Measurements from ENCODE around the gene FKBP15. TPM values are rescaled to one million over a fixed set of nuclear protein-coding genes. Genes with fewer than 3 reads are reported as not detected.
"Not testable (repeated sequence)": the region's sequence is repeated elsewhere in the genome, so short reads cannot be mapped to it uniquely, and the experiment has no call there.

Gene FKBP15
- total and polyA plus RNA-seq, 8 donors = 5.5 to 36.6 (median 13.7) TPM

DNA sequence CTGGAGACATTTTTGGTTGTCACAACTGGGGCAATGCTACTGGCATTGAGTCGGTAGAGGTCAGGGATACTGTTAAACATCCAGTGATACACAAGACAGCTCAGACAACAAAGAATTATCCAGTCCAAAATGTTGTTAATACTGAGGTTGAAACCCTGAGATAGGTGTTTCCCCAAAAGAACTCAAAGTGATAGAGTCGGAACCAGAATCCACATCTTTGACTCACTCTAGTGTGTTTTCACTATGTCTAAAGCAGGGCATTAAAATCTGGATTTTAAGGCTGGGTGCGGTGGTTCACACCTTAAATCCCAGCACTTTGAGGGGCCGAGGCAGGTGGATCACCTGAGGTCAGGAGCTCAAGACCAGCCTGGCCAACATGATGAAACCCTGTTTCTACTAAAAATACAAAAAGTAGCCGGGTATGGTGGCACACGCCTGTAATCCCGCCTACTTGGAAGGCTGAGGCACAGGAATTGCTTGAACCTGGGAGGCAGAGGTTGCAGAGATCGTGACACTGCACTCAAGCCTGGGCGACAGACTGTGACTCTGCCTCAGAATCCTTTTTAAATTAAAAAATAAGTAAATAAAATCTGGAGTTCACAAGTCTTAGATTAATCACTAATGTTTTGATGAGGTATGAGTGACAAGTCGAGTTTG is 17.3 kb upstream of the FKBP15 start:
- no peak overlapping the region for H3K27ac ChIP-seq
- 92 to 94% (median 93%) methylated on average over 10 of the region's 10 CpGs for WGBS, 5 donors
- H3K4me1 ChIP-seq = peaks cover 5 to 23% (median 13%) of the 10 kb centered on the region in 4 donors
- DNase-seq = no peak
- no peaks in the 10 kb centered on the region for H3K27me3 ChIP-seq
- no peaks in the 10 kb centered on the region for H3K36me3 ChIP-seq
- intact Hi-C loops (cut with DNase I; ENCODE audit: low total_unique reads) = no loop called here
- H3K4me3 ChIP-seq = no peak overlapping the region
- TF ChIP-seq, protein P1, sequence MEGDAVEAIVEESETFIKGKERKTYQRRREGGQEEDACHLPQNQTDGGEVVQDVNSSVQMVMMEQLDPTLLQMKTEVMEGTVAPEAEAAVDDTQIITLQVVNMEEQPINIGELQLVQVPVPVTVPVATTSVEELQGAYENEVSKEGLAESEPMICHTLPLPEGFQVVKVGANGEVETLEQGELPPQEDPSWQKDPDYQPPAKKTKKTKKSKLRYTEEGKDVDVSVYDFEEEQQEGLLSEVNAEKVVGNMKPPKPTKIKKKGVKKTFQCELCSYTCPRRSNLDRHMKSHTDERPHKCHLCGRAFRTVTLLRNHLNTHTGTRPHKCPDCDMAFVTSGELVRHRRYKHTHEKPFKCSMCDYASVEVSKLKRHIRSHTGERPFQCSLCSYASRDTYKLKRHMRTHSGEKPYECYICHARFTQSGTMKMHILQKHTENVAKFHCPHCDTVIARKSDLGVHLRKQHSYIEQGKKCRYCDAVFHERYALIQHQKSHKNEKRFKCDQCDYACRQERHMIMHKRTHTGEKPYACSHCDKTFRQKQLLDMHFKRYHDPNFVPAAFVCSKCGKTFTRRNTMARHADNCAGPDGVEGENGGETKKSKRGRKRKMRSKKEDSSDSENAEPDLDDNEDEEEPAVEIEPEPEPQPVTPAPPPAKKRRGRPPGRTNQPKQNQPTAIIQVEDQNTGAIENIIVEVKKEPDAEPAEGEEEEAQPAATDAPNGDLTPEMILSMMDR (IDR thresholded peaks at IDR 0.05) = no peak
- TF ChIP-seq POLR2AphosphoS5 (IDR thresholded peaks at IDR 0.05) (no peak), EP300 (IDR thresholded peaks at IDR 0.05) (no peak), POLR2A (IDR thresholded peaks at IDR 0.05) (no peak)
- H3K9me3 ChIP-seq = no peaks in the 10 kb centered on the region

DNA sequence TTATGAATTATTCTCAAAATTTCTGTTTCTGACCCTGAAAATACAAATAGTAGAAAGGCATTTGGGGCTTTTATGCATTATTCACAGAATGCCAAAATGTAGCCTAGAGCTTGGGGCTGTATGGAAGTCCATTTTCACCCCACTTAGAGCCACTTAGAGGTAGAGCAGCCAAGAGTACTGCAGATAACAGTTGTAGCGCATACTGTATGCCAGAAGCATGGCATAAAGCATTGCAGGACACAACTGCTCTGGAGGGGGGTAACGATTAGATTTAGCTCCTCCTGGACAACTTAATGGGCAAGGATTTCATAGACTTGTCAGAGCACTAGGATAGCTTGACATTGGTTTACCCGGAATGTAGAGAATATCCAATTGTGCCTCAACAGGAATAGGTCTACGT is 15.9 kb upstream of the FKBP15 start:
- intact Hi-C loops (cut with DNase I; ENCODE audit: low total_unique reads) = no loop called here
- H3K9me3 ChIP-seq = no peaks in the 10 kb centered on the region
- H3K27me3 ChIP-seq = no peaks in the 10 kb centered on the region
- no peak overlapping the region for H3K27ac ChIP-seq
- no peak for DNase-seq
- TF ChIP-seq, protein P1 (IDR thresholded peaks at IDR 0.05) = no peak
- no peak for TF ChIP-seq POLR2A (IDR thresholded peaks at IDR 0.05)
- no peak for TF ChIP-seq EP300 (IDR thresholded peaks at IDR 0.05)
- no peak for TF ChIP-seq POLR2AphosphoS5 (IDR thresholded peaks at IDR 0.05)
- H3K4me3 ChIP-seq = no peak overlapping the region
- H3K4me1 ChIP-seq = peaks cover 12 to 29% (median 23%) of the 10 kb centered on the region in 4 donors
- H3K36me3 ChIP-seq = no peaks in the 10 kb centered on the region
- WGBS, 5 donors = 89 to 92% (median 91%) methylated on average over 4 of the region's 4 CpGs

DNA sequence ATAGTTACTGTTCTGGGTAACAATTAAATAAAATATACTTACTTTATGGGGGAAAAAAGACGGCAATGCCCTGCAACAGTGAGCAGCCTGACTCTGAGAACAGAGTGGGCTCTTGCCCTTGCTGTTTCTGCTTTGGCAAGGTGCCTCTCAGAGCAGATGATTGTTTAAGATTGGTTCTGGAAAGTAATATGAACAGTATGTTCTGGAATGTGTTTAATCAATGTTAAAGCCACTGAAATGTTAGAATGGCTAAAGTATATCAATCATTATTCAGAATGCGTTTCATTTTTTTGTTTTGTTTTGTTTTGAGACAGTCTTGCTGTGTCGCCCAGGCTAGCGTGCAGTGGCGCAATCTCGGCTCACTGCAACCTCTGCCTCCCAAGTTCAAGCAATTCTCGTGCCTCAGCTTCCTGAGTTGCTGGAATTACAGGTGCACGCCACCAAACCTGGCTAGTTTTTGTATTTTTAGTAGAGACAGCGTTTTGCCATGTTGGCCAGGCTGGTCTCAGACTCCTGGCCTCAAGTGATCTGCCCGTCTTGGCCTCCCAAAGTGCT is 14.7 kb upstream of the FKBP15 start:
- H3K4me3 ChIP-seq; DNase-seq; intact Hi-C loops (cut with DNase I; ENCODE audit: low total_unique reads); H3K9me3 ChIP-seq; H3K36me3 ChIP-seq; H3K27me3 ChIP-seq; H3K27ac ChIP-seq: not testable (repeated sequence)
- WGBS, 5 donors = 73 to 81% (median 79%) methylated on average over 10 of the region's 10 CpGs
- H3K4me1 ChIP-seq = peaks cover 12 to 29% (median 23%) of the 10 kb centered on the region in 4 donors

DNA sequence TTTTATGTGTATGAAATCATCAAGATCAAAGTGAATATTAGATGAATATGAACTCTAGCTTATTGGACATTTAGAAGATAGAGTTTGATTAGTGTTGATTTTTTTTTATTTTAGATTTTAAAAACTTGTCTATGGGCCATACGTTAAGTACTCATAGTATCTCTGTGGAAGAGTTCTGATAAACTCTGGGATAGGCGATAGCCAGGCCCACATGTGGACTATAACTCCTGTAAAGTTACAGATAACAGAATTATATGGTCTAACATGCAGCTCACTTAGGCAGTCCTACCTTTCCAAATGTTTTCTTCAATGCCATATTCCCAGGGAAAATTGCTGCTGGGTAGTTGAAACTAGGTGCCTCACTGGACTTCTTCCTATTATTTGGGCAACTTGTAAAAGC is 10.6 kb upstream of the FKBP15 start:
- Histone ChIP-seq H3K27ac (no peak overlapping the region), H3K4me3 (no peak overlapping the region), H3K9me3 (no peaks in the 10 kb centered on the region), H3K4me1 (peaks cover 12 to 45% (median 20%) of the 10 kb centered on the region in 4 donors), H3K36me3 (no peaks in the 10 kb centered on the region), H3K27me3 (no peaks in the 10 kb centered on the region)
- intact Hi-C loops (cut with DNase I; ENCODE audit: low total_unique reads) = no loop called here
- DNase-seq = no peak
- TF ChIP-seq, protein P1 (IDR thresholded peaks at IDR 0.05) = no peak
- TF ChIP-seq POLR2A (IDR thresholded peaks at IDR 0.05) (no peak), POLR2AphosphoS5 (IDR thresholded peaks at IDR 0.05) (no peak), EP300 (IDR thresholded peaks at IDR 0.05) (no peak)
- WGBS, 5 donors = 89 to 96% (median 94%) methylated on average over 2 of the region's 2 CpGs

DNA sequence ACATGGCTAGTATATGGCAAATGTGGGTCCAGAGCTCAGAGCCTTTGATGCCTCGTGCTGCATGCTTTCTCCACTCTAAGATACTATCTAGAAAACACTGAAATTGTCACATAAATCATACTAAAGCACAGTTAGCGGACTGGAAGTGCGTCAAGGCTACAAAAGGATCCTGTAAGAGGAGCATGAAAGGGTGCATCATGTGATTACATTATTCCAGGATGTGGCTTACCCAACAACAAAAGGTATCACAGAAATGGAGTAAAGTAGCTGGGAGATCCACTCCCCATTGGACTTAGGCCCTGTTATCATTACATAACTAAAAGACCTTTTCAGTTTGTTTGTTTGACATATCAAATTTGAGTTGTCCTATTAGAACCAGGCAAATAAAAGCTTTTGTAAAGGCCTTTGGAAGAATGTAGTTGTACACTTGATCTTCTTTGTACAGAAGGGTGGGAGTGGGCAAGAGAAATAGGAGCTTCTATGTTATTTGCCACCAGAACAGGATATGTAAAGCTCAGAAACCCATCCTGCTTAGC is 7.1 kb upstream of the FKBP15 start:
- intact Hi-C loops (cut with DNase I; ENCODE audit: low total_unique reads) = no loop called here
- WGBS, 5 donors = 35 to 61% (median 39%) methylated on average over 3 of the region's 3 CpGs
- Histone ChIP-seq H3K9me3 (no peaks in the 10 kb centered on the region), H3K27me3 (no peaks in the 10 kb centered on the region), H3K4me3 (no peak overlapping the region), H3K27ac (no peak overlapping the region), H3K4me1 (peaks cover 6 to 39% (median 11%) of the 10 kb centered on the region in 4 donors), H3K36me3 (no peaks in the 10 kb centered on the region)
- DNase-seq = peak in 1 of 2 donors; percentile 45
- TF ChIP-seq POLR2AphosphoS5 (IDR thresholded peaks at IDR 0.05) (no peak), POLR2A (IDR thresholded peaks at IDR 0.05) (no peak), EP300 (IDR thresholded peaks at IDR 0.05) (no peak)
- TF ChIP-seq, protein P1 (IDR thresholded peaks at IDR 0.05) = no peak

All from stomach (tissue), 9 donors.